Measurements from ENCODE around the gene C1orf115. TPM values are rescaled to one million over a fixed set of nuclear protein-coding genes. Genes with fewer than 3 reads are reported as not detected.

The C1orf115 gene
- total and polyA plus RNA-seq, 4 donors = 13.3 to 19.0 (median 18.5) TPM

DNA sequence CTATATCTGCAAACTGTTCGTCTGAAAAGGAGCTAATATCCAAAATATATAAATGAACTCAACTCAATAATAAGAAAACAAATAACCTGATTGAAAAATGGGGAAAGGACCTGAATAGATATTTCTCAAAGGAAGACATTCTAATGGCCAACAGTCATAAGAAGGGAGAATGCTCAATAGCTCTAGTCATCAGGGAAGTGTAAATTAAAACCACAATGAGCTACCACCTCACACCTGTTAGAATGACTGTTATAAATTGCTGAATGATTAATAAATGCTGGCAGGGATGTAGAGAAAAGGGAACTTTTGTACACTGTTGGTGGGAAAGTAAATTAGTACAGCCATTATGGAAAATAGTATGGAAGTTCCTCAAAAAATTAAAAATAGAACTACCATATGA is 21.2 kb upstream of the C1orf115 start:
- no peak for ATAC-seq (ENCODE audit: insufficient read depth, low FRiP score)
- Histone ChIP-seq H3K36me3 (ENCODE audit: control insufficient read depth in 4 of 4, insufficient read depth in 4 of 4, low read length in 4 of 4) (no peaks in the 10 kb centered on the region), H3K9me3 (ENCODE audit: control insufficient read depth in 4 of 4, insufficient read depth in 3 of 4, low read length in 3 of 4) (peaks cover 0 to 9% (median 4%) of the 10 kb centered on the region in 4 donors), H3K27me3 (ENCODE audit: control insufficient read depth in 3 of 3, insufficient read depth in 3 of 3, low read length in 2 of 3) (no peaks in the 10 kb centered on the region), H3K27ac (ENCODE audit: low read depth in 1 of 2, low read length in 1 of 2) (no peak overlapping the region), H3K9ac (ENCODE audit: insufficient read depth in 1 of 2, low read length in 2 of 2) (no peak overlapping the region), H3K4me1 (ENCODE audit: control insufficient read depth in 5 of 5, insufficient read depth in 5 of 5, low read length in 5 of 5) (no peaks in the 10 kb centered on the region), H3K4me3 (no peak overlapping the region)
- TF ChIP-seq CTCF (IDR thresholded peaks at IDR 0.05; ENCODE audit: control extremely low read depth, extremely low read depth) = no peak
- no peak for DNase-seq
- WGBS, 2 donors = 83 to 91% methylated on average over 1 of the region's 1 CpG

DNA sequence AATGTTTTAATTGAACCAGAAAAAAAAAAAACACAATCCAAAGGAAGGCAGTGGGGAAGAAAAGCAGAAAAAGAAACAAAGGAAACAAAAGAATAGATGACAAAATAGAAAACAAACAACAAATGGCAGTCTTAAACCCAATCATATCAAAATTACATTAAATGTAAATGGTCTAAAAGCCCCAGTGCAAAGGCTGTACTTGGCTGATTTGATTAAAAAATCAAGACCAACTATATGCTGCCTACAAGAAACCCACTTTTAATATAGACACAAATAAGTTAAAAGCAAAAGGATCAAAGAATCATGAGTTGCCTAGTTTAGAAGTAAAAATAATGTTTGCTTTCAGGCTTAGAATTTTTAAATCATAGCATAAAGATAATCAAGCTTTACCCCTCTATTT is 19.8 kb upstream of the C1orf115 start:
- Histone ChIP-seq H3K27ac (ENCODE audit: low read depth in 1 of 2, low read length in 1 of 2) (no peak overlapping the region), H3K36me3 (ENCODE audit: control insufficient read depth in 4 of 4, insufficient read depth in 4 of 4, low read length in 4 of 4) (no peaks in the 10 kb centered on the region), H3K27me3 (ENCODE audit: control insufficient read depth in 3 of 3, insufficient read depth in 3 of 3, low read length in 2 of 3) (no peaks in the 10 kb centered on the region), H3K4me1 (ENCODE audit: control insufficient read depth in 5 of 5, insufficient read depth in 5 of 5, low read length in 5 of 5) (no peaks in the 10 kb centered on the region), H3K9me3 (ENCODE audit: control insufficient read depth in 4 of 4, insufficient read depth in 3 of 4, low read length in 3 of 4) (peaks cover 0 to 9% (median 4%) of the 10 kb centered on the region in 4 donors), H3K4me3 (no peak overlapping the region), H3K9ac (ENCODE audit: insufficient read depth in 1 of 2, low read length in 2 of 2) (no peak overlapping the region)
- DNase-seq (no peak), ATAC-seq (ENCODE audit: insufficient read depth, low FRiP score) (no peak)
- no peak for TF ChIP-seq CTCF (IDR thresholded peaks at IDR 0.05; ENCODE audit: control extremely low read depth, extremely low read depth)

GRCh38 chr1:220673921-220674320 is 16.2 kb upstream of the C1orf115 start:
- no peaks in the 10 kb centered on the region for H3K4me1 ChIP-seq (ENCODE audit: control insufficient read depth in 5 of 5, insufficient read depth in 5 of 5, low read length in 5 of 5)
- ATAC-seq (ENCODE audit: insufficient read depth, low FRiP score) (no peak), DNase-seq (no peak)
- H3K4me3 ChIP-seq = no peak overlapping the region
- no peaks in the 10 kb centered on the region for H3K36me3 ChIP-seq (ENCODE audit: control insufficient read depth in 4 of 4, insufficient read depth in 4 of 4, low read length in 4 of 4)
- H3K27ac ChIP-seq (ENCODE audit: low read depth in 1 of 2, low read length in 1 of 2) = no peak overlapping the region
- H3K9ac ChIP-seq (ENCODE audit: insufficient read depth in 1 of 2, low read length in 2 of 2) = no peak overlapping the region
- WGBS, 2 donors = 92 to 98% methylated on average over 1 of the region's 1 CpG
- no peak for TF ChIP-seq CTCF (IDR thresholded peaks at IDR 0.05; ENCODE audit: control extremely low read depth, extremely low read depth)
- H3K27me3 ChIP-seq (ENCODE audit: control insufficient read depth in 3 of 3, insufficient read depth in 3 of 3, low read length in 2 of 3) = no peaks in the 10 kb centered on the region
- peaks cover 0 to 9% (median 4%) of the 10 kb centered on the region in 4 donors for H3K9me3 ChIP-seq (ENCODE audit: control insufficient read depth in 4 of 4, insufficient read depth in 3 of 4, low read length in 3 of 4)

DNA sequence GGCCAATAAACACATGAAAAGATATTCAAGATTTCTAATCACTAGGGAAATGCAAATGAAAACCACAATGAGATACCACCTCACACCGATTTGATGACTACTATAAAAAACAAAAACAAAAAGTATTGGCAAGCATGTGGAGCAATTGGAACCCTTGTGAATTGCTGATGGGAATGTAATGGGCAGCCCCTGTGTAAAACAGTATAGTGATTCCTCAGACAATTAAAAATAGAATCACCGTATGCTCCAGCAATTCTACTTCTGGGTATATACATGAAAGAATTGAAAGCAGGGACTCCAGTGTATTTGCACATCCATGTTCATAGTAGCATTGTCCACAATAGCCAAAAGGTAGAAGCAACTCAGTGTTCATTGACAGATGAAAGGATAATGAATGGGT is 12.9 kb upstream of the C1orf115 start:
- ATAC-seq (ENCODE audit: insufficient read depth, low FRiP score) (no peak), DNase-seq (no peak)
- Histone ChIP-seq H3K27me3 (ENCODE audit: control insufficient read depth in 3 of 3, insufficient read depth in 3 of 3, low read length in 2 of 3) (no peaks in the 10 kb centered on the region), H3K9me3 (ENCODE audit: control insufficient read depth in 4 of 4, insufficient read depth in 3 of 4, low read length in 3 of 4) (no peaks in the 10 kb centered on the region), H3K4me1 (ENCODE audit: control insufficient read depth in 5 of 5, insufficient read depth in 5 of 5, low read length in 5 of 5) (no peaks in the 10 kb centered on the region), H3K36me3 (ENCODE audit: control insufficient read depth in 4 of 4, insufficient read depth in 4 of 4, low read length in 4 of 4) (peaks cover 0 to 2% (median 0%) of the 10 kb centered on the region in 4 donors), H3K9ac (ENCODE audit: insufficient read depth in 1 of 2, low read length in 2 of 2) (no peak overlapping the region), H3K27ac (ENCODE audit: low read depth in 1 of 2, low read length in 1 of 2) (no peak overlapping the region), H3K4me3 (no peak overlapping the region)
- 85 to 89% methylated on average over 2 of the region's 2 CpGs for WGBS, 2 donors
- TF ChIP-seq CTCF (IDR thresholded peaks at IDR 0.05; ENCODE audit: control extremely low read depth, extremely low read depth) = no peak

Data from lung (tissue), 12 donors.